H1 (cell line): ENCODE results near the gene SH3RF3. TPM values are rescaled to one million over a fixed set of nuclear protein-coding genes. Genes with fewer than 3 reads are reported as not detected.

Experiments used
- CTCF ChIA-PET: fragments of 300-600 bp; sonication (Branson Sonifier 250); formaldehyde crosslinking; loops from one replicate; lab custom pipeline; 2021; ENCODE audit not compliant: partially characterized antibody; lab: Charles Lee
- POLR2A ChIA-PET: fragments of 300-600 bp; sonication (Branson Sonifier 250); formaldehyde crosslinking; loops from one replicate; lab custom pipeline; 2021; ENCODE audit warnings: inconsistent platforms; ENCODE audit not compliant: partially characterized antibody; lab: Charles Lee
- DNase-seq, 2 experiments: peaks; one replicate each; pipeline versions ENCODE4 v3.0.0 to v3.0.0-alpha.2; 2010 to 2022; ENCODE audit warnings: low spot score in 2 of 2, low read depth in 1 of 2, mixed read lengths in 1 of 2
- FAIRE-seq: peaks from 2 replicates; lab custom pipeline; 2011; peaks lifted over from hg19 to GRCh38; lab: Jason Lieb, UNC
- H2AFZ ChIP-seq: 2 replicates; pipeline ENCODE4 v1.8.1; 2012; ENCODE audit warnings: low read length, inconsistent platforms
- H2AK5ac ChIP-seq: 2 replicates; pipeline ENCODE4 v1.6.1; 2013; ENCODE audit warnings: low read depth, low read length
- H2BK120ac ChIP-seq: replicated peaks from 2 replicates; pipeline ENCODE3; 2013; ENCODE audit warnings: low read depth, low read length, inconsistent platforms
- H2BK12ac ChIP-seq: 2 replicates; pipeline ENCODE4 v1.6.1; 2013; ENCODE audit warnings: low read depth, low read length
- H2BK15ac ChIP-seq: 2 replicates; pipeline ENCODE4 v1.6.1; 2013; ENCODE audit warnings: low read length
- H2BK20ac ChIP-seq: 2 replicates; pipeline ENCODE4 v1.6.1; 2013; ENCODE audit warnings: low read length
- H2BK5ac ChIP-seq: 2 replicates; pipeline ENCODE4 v1.6.1; 2013; ENCODE audit warnings: low read depth, low read length
- H3K14ac ChIP-seq: 2 replicates; pipeline ENCODE4 v1.6.1; 2013; ENCODE audit warnings: inconsistent platforms; ENCODE audit not compliant: insufficient read length
- H3K18ac ChIP-seq: 2 replicates; pipeline ENCODE4 v1.6.1; 2013; ENCODE audit warnings: low read length; ENCODE audit errors: extremely low read depth
- H3K23ac ChIP-seq: 2 replicates; pipeline ENCODE4 v1.6.1; 2013; ENCODE audit warnings: inconsistent platforms; ENCODE audit not compliant: insufficient read length
- H3K23me2 ChIP-seq: 2 replicates; pipeline ENCODE4 v1.6.1; 2013; ENCODE audit warnings: low read depth, low read length
- H3K27ac ChIP-seq: 2 replicates; pipeline ENCODE4 v1.6.1; 2011; ENCODE audit warnings: low read depth, low read length, inconsistent platforms
- H3K27me3 ChIP-seq, 4 experiments: replicated peaks in 1 of 4; 1 replicate in 1 of 4; 2 replicates in 3 of 4; pipeline versions ENCODE4 v1.6.1 to v1.8.1; 2011 to 2013; ENCODE audit warnings: low read length in 3 of 4, mild to moderate bottlenecking in 3 of 4, inconsistent platforms in 2 of 4, mixed read lengths in 2 of 4, moderate library complexity in 1 of 4; ENCODE audit not compliant: control insufficient read depth in 3 of 4, insufficient read depth in 3 of 4; ENCODE audit errors: extremely low read depth in 1 of 4
- H3K36me3 ChIP-seq, 4 experiments: 2 replicates each; pipeline versions ENCODE4 v1.6.1 to v1.8.1; 2011 to 2013; ENCODE audit warnings: mild to moderate bottlenecking in 4 of 4, low read length in 3 of 4, moderate library complexity in 2 of 4, control low read depth in 1 of 4, inconsistent platforms in 1 of 4; ENCODE audit not compliant: insufficient read depth in 4 of 4, control insufficient read depth in 2 of 4
- H3K4ac ChIP-seq: replicated peaks from 2 replicates; pipeline ENCODE3; 2013; ENCODE audit warnings: low read length, low read depth, mixed read lengths, inconsistent platforms; ENCODE audit not compliant: insufficient read length
- H3K4me1 ChIP-seq, 4 experiments: replicated peaks in 1 of 4; 1 replicate in 1 of 4; 2 replicates in 3 of 4; pipeline versions ENCODE4 v1.6.1 to v1.8.1; 2011 to 2013; ENCODE audit warnings: low read length in 3 of 4, inconsistent platforms in 2 of 4, mixed read lengths in 1 of 4; ENCODE audit not compliant: insufficient read depth in 4 of 4, control insufficient read depth in 3 of 4
- H3K4me2 ChIP-seq, 2 experiments: 2 replicates each; pipeline versions ENCODE4 v1.6.1 to v1.8.1; 2011 to 2013; ENCODE audit warnings: low read depth in 2 of 2, low read length in 2 of 2, control low read depth in 1 of 2, inconsistent platforms in 1 of 2, mild to moderate bottlenecking in 1 of 2; ENCODE audit not compliant: insufficient read depth in 1 of 2
- H3K4me3 ChIP-seq, 4 experiments: fragments of 200-600, 300-600 bp in 1 of 4; sonication (generic), shearing (Covaris generic), sonication (Bioruptor Twin) in 1 of 4; 2 replicates each; pipeline versions ENCODE4 v1.5.1 to v1.8.1; 2011 to 2016; ENCODE audit warnings: low read length in 4 of 4, low read depth in 3 of 4, control low read depth in 2 of 4, inconsistent platforms in 2 of 4, mild to moderate bottlenecking in 2 of 4, mixed read lengths in 1 of 4, moderate library complexity in 1 of 4; ENCODE audit not compliant: insufficient read depth in 2 of 4; ENCODE audit errors: extremely low read depth in 1 of 4
- H3K56ac ChIP-seq: replicated peaks from 2 replicates; pipeline ENCODE3; 2013; ENCODE audit warnings: low read depth, mild to moderate bottlenecking, mixed read lengths, low read length, inconsistent platforms; ENCODE audit not compliant: insufficient read length
- H3K79me1 ChIP-seq: 2 replicates; pipeline ENCODE4 v1.6.1; 2013; ENCODE audit warnings: low read depth, low read length, control low read depth
- H3K79me2 ChIP-seq, 2 experiments: 2 replicates each; pipeline versions ENCODE4 v1.6.1 to v1.8.1; 2012 to 2013; ENCODE audit warnings: low read length in 2 of 2, mild to moderate bottlenecking in 2 of 2, inconsistent platforms in 1 of 2; ENCODE audit not compliant: insufficient read depth in 2 of 2, control insufficient read depth in 1 of 2
- H3K9ac ChIP-seq, 4 experiments: replicated peaks in 1 of 4; 1 replicate in 1 of 4; 2 replicates in 3 of 4; pipeline versions ENCODE4 v1.6.1 to v1.8.1; 2011 to 2013; ENCODE audit warnings: low read depth in 3 of 4, low read length in 3 of 4, control low read depth in 2 of 4, mild to moderate bottlenecking in 2 of 4, moderate library complexity in 2 of 4, inconsistent platforms in 1 of 4; ENCODE audit errors: extremely low read depth in 1 of 4
- H3K9me3 ChIP-seq, 2 experiments: 2 replicates each; pipeline versions ENCODE4 v1.6.1 to v1.8.1; 2012 to 2013; ENCODE audit warnings: mild to moderate bottlenecking in 2 of 2, moderate library complexity in 2 of 2, control low read depth in 1 of 2, inconsistent platforms in 1 of 2, low read depth in 1 of 2, low read length in 1 of 2, mixed read lengths in 1 of 2; ENCODE audit not compliant: insufficient read depth in 2 of 2
- H4K20me1 ChIP-seq, 2 experiments: replicated peaks in 1 of 2; 2 replicates each; pipeline versions ENCODE3 to v1.8.1; 2011 to 2013; ENCODE audit warnings: inconsistent platforms in 2 of 2, low read length in 2 of 2, mild to moderate bottlenecking in 1 of 2; ENCODE audit not compliant: insufficient read depth in 2 of 2, control insufficient read depth in 1 of 2
- H4K5ac ChIP-seq: 2 replicates; pipeline ENCODE4 v1.6.1; 2013; ENCODE audit warnings: low read length, low read depth, mixed read lengths, inconsistent platforms; ENCODE audit not compliant: insufficient read length
- H4K8ac ChIP-seq: 2 replicates; pipeline ENCODE4 v1.8.0; 2013; ENCODE audit warnings: mild to moderate bottlenecking, moderate library complexity, low read length, inconsistent platforms; ENCODE audit not compliant: insufficient read depth; ENCODE audit errors: extremely low read depth
- H4K91ac ChIP-seq: replicated peaks from 2 replicates; pipeline ENCODE3; 2013; ENCODE audit warnings: low read length, mixed read lengths, inconsistent platforms; ENCODE audit not compliant: insufficient read length
- CEBPB ChIP-seq: IDR thresholded peaks from 2 replicates; pipeline ENCODE4 v1.6.1; 2012; ENCODE audit warnings: low read depth, low read length
- EZH2 ChIP-seq: fragments of 200-600 bp; sonication (generic); IDR thresholded peaks from 2 replicates; pipeline ENCODE4 v1.7.1; 2012; ENCODE audit warnings: low read depth, mild to moderate bottlenecking, moderate library complexity, low read length, inconsistent platforms; ENCODE audit not compliant: severe bottlenecking
- JUN ChIP-seq: IDR thresholded peaks from 2 replicates; pipeline ENCODE4 v1.6.1; 2011; ENCODE audit warnings: low read depth, mild to moderate bottlenecking, improper control_type of control experiment, low read length
- SIX5 ChIP-seq: IDR thresholded peaks from 2 replicates; pipeline ENCODE4 v1.6.1; 2011; ENCODE audit warnings: mild to moderate bottlenecking, low read depth, low read length
- WGBS, 2 experiments: shearing (Covaris generic) in 1 of 2; methylation state at CpG; one replicate each; pipeline versions ENCODE4 v1.1.6 to v1.1.7; 2013 to 2015; ENCODE audit warnings: low lambda C conversion rate in 2 of 2, mixed read lengths in 2 of 2, inconsistent platforms in 1 of 2, low coverage in 1 of 2, missing lambda C conversion rate in 1 of 2; ENCODE audit not compliant: insufficient replicate concordance in 2 of 2, insufficient coverage in 1 of 2, insufficient read length in 1 of 2; ENCODE audit errors: extremely low coverage in 1 of 2, missing lambda C conversion rate in 1 of 2; 5-methylcytosine and 5-hydroxymethylcytosine counted together
- polyA plus RNA-seq, 7 experiments: library from polyadenylated mRNA; depleted of rRNA in 3 of 7; stranded (reverse) in 5 of 7; unstranded in 2 of 7; fragments of >200 nt in 5 of 7; fragments of 200-250 nt in 2 of 7; gene quantifications; 1 replicate in 5 of 7; 2 replicates in 1 of 7; 4 replicates in 1 of 7; pipeline versions ENCODE4 v1.2.1 to v1.2.3, GENCODE V29; 2011 to 2013; ENCODE audit warnings: missing spikeins in 2 of 7, mixed read lengths in 2 of 7
- total RNA-seq: library from RNA; stranded (reverse); fragmentation: NEBNext Ultra II Directional; extraction: Animal tissue kit (Norgen Biotek cat#: 25700); gene quantifications from 2 replicates; pipeline ENCODE4 v1.2.1, GENCODE V29; 2021
- TF ChIP-seq, protein P1 (sequence below): IDR thresholded peaks from 2 replicates; pipeline ENCODE4 v1.6.1; 2012; ENCODE audit warnings: low read length, inconsistent platforms

Gene SH3RF3
- total and polyA plus RNA-seq, 2 of the 8 experiments (the other 6 are each of a cell fraction or from before 2014, with no cell fraction given), result 0.11 to 0.65 TPM

GRCh38 chr2:109467701-109468100, 338.7 kb downstream of the SH3RF3 start:
- H3K27me3 ChIP-seq, result no peaks in the 10 kb centered on the region
- no peak overlapping the region for H2BK20ac ChIP-seq
- no peak for FAIRE-seq
- H2BK120ac ChIP-seq, result no peak overlapping the region
- H4K8ac ChIP-seq, result no peak overlapping the region
- POLR2A ChIA-PET, result no interaction called here
- no peak overlapping the region for H4K91ac ChIP-seq
- H3K4me2 ChIP-seq, result no peak overlapping the region
- H2BK5ac ChIP-seq, result no peak overlapping the region
- no peaks in the 10 kb centered on the region for H3K23me2 ChIP-seq
- H3K23ac ChIP-seq, result no peak overlapping the region
- H3K4me3 ChIP-seq, result no peak overlapping the region
- no peak overlapping the region for H3K56ac ChIP-seq
- H4K20me1 ChIP-seq, result no peaks in the 10 kb centered on the region
- no peak overlapping the region for H2AFZ ChIP-seq
- no peaks in the 10 kb centered on the region for H3K36me3 ChIP-seq
- no peak overlapping the region for H2AK5ac ChIP-seq
- no peaks in the 10 kb centered on the region for H3K4me1 ChIP-seq
- H3K18ac ChIP-seq, result no peak overlapping the region
- no peak overlapping the region for H2BK12ac ChIP-seq
- CTCF ChIA-PET, result interaction anchor here (0.6 to 1.8 kb wide), 3 partner anchors 8 to 228 kb away, joined by 3 to 4 read pairs (median 3); no protein-coding TSS in a partner anchor
- H2BK15ac ChIP-seq, result no peak overlapping the region
- no peak for DNase-seq
- no peak overlapping the region for H3K27ac ChIP-seq
- TF ChIP-seq EZH2 (no peak), SIX5 (no peak), CEBPB (no peak), JUN (no peak)
- TF ChIP-seq, protein P1, sequence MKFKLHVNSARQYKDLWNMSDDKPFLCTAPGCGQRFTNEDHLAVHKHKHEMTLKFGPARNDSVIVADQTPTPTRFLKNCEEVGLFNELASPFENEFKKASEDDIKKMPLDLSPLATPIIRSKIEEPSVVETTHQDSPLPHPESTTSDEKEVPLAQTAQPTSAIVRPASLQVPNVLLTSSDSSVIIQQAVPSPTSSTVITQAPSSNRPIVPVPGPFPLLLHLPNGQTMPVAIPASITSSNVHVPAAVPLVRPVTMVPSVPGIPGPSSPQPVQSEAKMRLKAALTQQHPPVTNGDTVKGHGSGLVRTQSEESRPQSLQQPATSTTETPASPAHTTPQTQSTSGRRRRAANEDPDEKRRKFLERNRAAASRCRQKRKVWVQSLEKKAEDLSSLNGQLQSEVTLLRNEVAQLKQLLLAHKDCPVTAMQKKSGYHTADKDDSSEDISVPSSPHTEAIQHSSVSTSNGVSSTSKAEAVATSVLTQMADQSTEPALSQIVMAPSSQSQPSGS, result no peak
- H4K5ac ChIP-seq, result no peak overlapping the region
- H3K9ac ChIP-seq, result no peak overlapping the region
- 89% methylated on average over 9 of the region's 9 CpGs; no CpG with 5 or more reads in 1 of the 2 experiments for WGBS, 2 experiments
- no peaks in the 10 kb centered on the region for H3K79me2 ChIP-seq
- no peak overlapping the region for H3K4ac ChIP-seq
- H3K9me3 ChIP-seq, result no peaks in the 10 kb centered on the region
- H3K79me1 ChIP-seq, result no peaks in the 10 kb centered on the region
- H3K14ac ChIP-seq, result no peak overlapping the region
